ENCODE measurements around the gene GNB1.
A peak's percentile ranks its signal among the peaks of the same experiment; 100 is the strongest.

Gene GNB1

DNA sequence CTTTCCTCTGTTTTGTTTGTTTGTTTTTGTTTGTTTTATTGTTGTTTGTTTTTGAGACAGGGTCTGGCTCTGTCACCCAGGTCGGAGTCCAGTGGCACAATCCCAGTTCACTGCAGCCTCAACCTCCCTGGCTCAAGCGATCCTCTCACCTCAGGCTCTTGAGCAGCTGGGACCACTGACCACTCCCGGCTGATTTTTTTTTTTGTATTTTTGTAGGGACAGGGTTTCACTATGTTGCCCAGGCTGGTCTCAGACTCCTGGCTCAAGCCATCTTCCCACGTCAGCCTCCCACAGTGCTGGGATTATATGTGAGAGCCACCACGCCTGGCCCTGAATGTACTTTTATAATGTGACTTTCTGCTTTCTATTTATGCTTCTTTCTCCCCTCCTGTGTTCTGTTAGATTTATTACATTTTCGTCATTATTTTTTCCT, 19.2 kb upstream of the GNB1 start:
- no peak for DNase-seq (ENCODE audit: low spot score)

DNA sequence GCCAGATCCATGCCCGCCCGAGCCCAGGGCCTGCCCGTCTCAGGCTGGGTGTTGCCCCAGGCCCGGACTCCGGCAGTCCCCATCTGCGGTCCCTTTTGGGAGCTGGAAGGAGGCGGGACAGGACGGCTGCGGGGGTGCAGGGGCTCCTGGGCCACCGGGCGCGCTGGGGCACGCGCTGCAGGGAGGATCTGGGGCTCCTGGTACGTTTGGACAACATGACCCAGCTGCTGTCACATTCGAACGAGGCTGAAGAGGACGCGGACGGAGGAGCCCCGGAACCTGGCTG, 17.6 kb upstream of the GNB1 start:
- DNase-seq (ENCODE audit: low spot score): no peak

DNA sequence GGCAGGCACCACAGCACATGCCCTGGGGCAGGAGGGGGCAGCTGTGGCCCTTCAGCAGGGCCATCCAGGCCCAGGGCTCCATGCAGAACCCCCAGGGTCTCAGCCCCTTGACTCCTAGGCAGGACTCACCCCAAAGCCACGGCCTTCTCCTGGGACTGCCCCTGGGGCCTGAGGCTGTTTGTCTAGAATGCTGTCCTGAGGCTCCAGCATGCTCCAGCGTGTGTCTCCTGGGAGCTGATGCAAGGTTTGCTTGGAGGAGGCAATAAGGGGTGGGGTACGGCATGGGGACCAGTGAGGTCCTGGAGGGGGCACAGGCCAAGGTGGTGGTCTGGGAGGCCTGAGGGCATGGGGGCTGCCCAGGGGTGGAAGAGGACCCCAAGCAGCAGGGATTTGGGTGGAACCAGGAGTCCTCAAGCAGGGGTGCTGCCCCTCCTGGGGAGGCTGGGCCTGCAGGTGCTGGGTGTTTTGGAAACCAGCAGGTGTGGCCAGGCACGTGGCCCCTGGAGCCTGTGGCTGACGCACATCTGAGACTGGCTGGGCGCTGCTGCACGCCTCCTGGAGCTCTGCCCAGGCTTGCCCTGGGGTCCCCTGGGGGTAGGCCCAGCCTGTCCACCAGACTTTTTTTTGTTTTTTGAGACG, 16.3 kb upstream of the GNB1 start:
- DNase-seq (ENCODE audit: low spot score): no peak

GRCh38 chr1:1906185-1907097, 15.6 kb upstream of the GNB1 start:
- peak; percentile 94 for DNase-seq (ENCODE audit: low spot score)

GRCh38 chr1:1903224-1903623, 12.3 kb upstream of the GNB1 start:
- no peak for DNase-seq (ENCODE audit: low spot score)

- DNase-seq (ENCODE audit: low spot score): no peak
These were observed 10.9 kb upstream of the GNB1 start for GRCh38 chr1:1901641-1902294.

DNA sequence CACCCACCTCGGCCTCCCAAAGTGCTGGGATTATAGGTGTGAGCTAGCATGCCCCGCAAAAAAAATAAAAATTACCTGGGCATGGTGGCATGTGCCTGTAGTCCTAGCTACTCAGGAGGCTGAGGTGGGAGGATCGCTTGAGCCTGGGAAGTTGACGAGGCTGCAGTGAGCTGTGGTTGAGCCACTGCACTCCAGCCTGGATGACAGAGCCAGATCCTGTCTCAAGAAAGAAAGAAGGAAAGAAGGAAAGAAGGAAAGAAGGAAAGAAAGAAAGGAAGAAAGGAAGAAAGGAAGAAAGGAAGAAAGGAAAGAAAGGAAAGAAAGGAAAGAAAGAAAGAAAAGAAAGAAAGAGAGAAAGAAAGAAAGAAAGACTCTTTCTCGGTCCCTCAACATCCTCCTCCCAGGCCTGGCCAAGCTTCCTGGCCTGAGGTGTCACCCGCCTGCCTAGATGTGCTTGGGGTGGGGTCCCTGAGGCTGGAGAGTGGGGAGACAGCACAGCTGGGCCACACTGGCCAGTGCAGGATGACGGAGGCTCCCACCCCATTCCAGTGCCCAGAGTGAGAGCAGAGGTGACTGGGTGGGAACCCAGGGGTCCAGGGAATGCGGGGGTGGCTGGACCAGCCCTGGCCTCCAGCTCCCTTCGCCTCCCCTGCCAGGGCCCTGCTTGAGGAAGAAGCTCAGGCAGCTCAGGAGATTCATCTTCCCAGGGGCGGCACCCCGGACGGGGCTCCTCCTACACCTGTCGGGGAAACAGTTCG, 10.2 kb upstream of the GNB1 start:
- DNase-seq (ENCODE audit: low spot score): no peak

DNA sequence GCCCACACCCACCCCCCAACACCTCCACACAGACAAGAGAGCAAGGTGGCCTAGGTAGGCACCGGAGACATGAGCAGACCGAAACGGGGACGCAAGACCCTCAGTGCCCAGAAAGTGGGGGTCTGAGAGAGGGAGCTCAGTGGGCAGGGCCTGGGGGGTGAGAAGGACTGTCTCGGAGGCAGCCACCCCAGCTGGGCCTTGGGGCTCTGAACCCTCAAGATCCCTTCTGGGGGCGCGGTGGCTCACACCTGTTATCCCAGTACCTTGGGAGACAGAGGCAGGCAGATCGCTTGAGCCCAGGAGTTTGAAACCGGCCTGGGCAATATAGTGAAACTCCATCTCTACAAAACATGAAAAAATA, 9.1 kb upstream of the GNB1 start:
- DNase-seq (ENCODE audit: low spot score): no peak

- DNase-seq (ENCODE audit: low spot score): no peak
These were observed 8.5 kb upstream of the GNB1 start for GRCh38 chr1:1899266-1899966.

DNA sequence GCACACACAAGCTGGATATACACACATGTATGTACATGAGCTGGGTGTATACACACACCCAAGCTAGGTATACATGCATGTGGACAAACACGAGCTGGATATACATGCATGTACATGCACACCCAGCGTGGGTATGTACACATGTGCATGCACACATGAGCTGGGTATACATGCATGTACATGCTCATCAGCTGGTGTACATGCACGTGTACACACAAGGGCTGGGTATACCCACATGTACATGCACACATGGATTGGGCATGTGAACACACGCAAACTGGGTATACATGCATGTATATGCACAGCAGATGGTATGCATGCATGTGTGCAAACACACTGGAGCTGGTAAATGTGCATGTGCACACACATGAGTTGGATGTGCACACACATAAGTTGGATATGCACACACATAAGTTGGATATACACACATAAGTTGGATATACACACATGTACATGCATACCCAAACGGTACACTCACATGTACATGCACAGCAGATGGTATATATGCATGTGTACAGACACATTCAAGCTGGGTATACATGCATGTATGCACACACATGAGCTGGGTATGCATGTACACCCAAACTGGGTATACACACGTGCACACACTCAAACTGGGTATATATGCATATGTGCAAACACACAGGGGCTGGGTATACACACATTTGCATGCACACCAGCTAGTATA, 7.5 kb upstream of the GNB1 start:
- DNase-seq (ENCODE audit: low spot score): no peak

GRCh38 chr1:1895456-1896336, 4.8 kb upstream of the GNB1 start:
- peak; percentile 20 for DNase-seq (ENCODE audit: low spot score)

GRCh38 chr1:1895060-1895418, 4.2 kb upstream of the GNB1 start:
- no peak for DNase-seq (ENCODE audit: low spot score)

DNA sequence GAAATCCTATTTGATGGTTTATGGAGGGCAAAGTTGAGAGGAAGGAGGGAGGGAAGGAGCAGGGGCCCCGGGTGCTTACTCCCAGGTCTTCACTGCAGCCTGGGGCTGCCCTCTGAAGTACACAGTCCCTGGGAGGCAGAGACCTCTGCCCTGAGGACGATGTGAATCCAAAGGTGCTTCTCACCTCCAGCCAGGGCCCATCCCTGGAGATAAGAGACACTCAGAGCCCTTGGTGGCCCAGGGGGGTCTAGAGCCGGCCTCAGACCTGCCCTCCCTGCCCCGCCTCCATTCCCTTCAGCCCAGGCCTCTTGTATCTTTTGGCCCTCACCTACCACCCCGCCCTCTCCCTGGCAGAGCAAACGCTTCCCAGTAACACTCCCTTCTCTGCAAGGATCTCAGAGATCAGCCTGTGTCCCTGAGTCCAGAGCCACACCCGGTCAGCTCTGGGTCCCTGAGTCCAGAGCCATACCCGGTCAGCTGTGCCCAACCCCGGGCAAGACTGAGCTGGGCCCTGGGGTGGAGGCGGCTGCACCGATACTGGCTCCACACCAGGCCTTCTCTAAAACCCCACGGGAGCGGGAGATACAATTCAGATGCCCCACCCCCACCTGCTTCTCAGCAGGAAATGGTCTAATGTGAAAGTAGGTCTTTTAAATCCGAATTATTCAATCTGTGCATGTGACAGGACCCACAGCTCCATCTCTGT, 3.6 kb upstream of the GNB1 start:
- DNase-seq (ENCODE audit: low spot score): no peak

DNA sequence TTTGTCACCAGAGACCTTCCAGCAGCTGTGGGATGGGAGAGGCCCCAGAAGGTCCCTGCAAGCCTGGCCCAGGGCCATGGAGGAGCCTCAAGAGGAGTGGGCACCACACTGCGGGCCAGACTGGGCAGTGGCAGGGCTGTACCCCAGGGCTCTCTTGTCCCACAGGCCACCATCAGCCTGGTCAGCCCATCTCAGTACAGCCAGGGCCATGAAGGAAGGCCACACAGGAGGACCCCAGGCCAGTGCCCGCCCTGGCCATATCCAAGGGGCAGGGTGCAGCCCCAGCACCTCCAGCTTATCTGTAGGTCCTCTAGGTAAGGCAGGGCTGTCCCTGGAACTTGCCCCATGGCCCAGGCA, 3.1 kb upstream of the GNB1 start:
- DNase-seq (ENCODE audit: low spot score): no peak

DNA sequence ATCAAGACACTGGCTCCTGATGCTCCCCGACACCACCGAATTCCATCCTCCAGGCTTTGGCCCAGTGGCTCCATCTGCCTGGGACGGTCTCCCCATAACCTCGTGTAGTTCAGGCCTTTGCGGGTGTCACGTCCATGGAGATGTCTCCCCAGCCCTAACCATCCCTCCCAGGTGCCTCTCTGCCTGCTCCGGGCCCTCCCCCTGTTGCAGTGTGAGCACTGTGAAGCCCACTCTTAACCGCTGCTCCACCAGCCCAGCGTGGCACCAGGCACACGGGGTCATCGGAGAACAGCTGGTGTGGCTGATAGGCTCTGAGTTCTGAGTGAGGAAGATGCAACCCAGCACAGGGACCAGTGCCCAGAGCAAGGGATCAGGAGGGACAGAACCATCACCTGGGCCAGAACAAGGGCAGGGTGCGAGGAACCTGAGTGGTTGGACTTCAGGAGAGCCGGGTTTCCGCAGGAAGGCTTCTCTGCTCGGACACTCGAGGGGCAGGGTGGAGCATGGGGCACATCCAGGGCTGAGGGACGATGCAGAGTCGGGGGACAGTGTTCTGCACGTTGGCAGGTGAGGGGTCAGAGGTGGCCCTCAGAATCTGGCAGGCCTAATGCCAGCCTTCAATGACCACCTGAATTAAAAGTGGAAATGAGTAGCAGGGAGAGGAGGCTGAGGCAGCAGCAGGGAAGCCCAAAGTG, 2.6 kb upstream of the GNB1 start:
- DNase-seq (ENCODE audit: low spot score): no peak

GRCh38 chr1:1892763-1893120, 1.9 kb upstream of the GNB1 start:
- DNase-seq (ENCODE audit: low spot score): no peak

- DNase-seq (ENCODE audit: low spot score): no peak
These were observed 1.3 kb upstream of the GNB1 start for GRCh38 chr1:1892079-1892762.

- peak; percentile 49 for DNase-seq (ENCODE audit: low spot score)
These were observed 627 bp upstream of the GNB1 start for GRCh38 chr1:1891349-1892078.

Data from Ammon's horn (tissue), 1 donor.